Activated gamma-delta T cell treated with anti-CD3 and anti-CD28 coated beads, Interleukin-2, amount 50 U/mL, for 16 hours (primary cell): ENCODE data around the gene ELOF1.
"Not testable (repeated sequence)": the region's sequence is repeated elsewhere in the genome, so short reads cannot be mapped to it uniquely, and the experiment has no call there.

Experiments used
- DNase-seq: peaks from one replicate; pipeline ENCODE4 v3.0.0-alpha.2; 2020; ENCODE audit warnings: low read depth

Gene ELOF1

DNA sequence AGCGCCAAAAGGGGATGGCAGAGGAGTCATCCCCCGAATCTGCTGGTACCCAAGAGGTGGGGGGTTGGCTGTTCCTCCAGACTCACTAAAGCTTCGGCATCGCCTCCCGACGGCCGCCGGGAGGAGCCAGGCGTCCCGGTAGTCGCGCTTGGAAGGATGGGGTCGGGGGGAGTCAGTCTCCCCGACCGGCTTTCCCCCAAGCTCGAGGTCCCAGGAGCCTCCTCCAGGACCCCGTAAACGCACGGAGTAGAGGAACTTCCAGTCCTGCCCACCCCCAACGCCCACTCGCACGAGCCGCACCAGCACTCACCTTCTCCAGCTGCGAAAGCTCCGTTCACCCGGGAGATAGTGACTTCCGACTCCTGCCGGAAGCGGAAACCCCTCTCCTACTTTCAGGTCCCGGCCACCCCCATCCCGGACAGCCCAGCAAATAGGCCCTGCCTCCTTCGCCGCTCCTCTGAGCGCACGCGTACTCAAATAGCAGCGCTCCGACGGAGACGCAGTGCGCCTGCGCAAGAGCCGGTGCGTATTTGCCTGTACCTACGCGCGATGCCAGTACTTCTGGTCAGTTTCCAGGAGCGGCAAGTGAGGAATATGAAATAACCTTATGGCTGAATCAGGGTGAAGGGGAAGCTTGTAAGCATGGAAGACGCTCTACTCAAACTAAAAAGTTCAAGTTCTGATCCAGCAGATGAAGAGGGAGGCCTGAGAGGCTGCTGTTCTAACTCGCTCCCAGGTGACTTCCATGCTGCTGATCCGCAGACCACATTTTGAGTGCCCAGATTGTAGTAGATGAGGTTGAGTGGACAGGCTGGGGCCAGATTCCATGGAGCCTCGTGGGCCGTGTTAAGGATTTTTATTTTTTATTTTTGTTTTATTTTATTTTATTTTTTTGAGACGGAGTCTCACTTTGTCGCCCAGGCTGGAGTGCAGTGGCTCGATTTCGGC lies at the start of gene ELOF1:
Gene ELOF1 (minus strand): TSS at position 350 of the 948 bp plus-strand sequence. CDS start 4,883 bp downstream, outside the sequence.
- peak; percentile 94 for DNase-seq

DNA sequence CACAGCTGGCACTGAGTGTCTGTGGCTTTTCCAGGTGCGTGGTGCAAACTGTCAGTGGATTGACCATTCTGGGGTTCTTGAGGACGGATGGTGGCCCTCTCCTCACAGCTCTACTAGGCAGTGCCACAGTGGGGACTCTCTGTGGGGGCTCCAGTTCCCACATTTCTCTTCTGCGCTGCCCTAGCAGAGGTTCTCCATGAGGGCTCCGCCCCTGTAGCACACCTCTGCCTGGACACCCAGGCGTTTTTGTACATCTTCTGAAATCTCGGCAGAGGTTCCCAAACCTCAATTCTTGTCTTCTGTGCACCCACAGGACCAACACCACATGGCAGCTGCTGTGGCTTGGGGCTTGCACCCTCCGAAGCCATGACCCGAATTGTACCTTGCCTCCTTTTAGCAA lies 47.5 kb upstream of the ELOF1 start:
- DNase-seq = no peak

DNA sequence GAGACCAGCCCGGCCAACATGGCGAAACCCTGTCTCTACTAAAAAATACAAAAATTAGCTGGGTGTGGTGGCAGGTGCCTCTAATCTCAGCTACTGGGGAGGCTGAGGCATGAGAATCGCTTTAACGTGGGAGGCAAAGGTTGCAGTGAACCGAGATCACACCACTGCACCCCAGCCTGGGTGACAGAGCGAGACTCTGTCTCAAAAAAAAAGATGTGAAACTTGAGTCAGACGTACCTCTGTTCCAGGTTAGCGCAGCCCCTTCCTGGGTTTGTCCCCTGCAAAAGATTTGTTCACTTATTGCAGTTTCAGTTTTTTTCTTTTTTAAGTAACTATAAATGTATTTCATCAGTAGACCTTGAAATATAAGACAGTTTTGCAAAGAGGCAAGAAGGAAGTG lies 40.7 kb upstream of the ELOF1 start:
- not testable (repeated sequence) for DNase-seq

DNA sequence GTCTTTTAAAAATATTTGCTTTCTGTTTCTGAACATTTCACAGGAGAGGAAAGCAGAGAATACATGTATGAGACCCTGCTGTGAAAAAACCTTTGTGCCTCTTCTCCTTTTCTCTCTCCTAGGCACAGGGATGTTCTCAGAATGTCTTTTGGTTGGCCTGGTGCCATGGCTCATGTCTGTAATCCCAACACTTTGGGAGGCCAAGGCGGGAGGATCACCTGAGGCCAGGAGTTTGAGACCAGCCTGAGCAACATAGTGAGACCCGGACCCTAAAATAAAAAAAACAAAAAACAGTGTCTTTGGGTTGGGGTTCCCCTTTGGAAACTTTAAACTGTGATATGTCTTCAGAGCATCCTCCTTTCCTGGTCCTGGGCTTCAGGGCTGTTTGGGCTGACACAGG lies 39.7 kb upstream of the ELOF1 start:
- DNase-seq = no peak

DNA sequence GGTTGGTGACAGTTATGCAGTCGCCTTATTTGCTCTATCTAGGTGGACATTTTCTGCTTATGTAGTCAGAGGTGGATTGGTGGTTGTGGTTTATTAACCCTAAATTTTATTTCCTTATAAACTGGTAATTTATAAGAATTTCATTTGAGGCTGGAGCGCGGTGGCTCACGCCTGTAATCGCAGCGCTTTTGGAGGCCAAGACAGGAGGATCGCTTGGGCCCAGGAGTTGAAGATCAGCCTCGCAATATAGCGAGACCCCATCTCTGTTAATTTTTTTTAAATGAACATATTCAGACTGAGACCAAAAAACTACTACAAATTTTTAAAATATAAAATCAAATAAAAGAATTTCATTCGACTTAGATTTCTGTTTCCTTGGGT lies 39.1 kb upstream of the ELOF1 start:
- DNase-seq = no peak

DNA sequence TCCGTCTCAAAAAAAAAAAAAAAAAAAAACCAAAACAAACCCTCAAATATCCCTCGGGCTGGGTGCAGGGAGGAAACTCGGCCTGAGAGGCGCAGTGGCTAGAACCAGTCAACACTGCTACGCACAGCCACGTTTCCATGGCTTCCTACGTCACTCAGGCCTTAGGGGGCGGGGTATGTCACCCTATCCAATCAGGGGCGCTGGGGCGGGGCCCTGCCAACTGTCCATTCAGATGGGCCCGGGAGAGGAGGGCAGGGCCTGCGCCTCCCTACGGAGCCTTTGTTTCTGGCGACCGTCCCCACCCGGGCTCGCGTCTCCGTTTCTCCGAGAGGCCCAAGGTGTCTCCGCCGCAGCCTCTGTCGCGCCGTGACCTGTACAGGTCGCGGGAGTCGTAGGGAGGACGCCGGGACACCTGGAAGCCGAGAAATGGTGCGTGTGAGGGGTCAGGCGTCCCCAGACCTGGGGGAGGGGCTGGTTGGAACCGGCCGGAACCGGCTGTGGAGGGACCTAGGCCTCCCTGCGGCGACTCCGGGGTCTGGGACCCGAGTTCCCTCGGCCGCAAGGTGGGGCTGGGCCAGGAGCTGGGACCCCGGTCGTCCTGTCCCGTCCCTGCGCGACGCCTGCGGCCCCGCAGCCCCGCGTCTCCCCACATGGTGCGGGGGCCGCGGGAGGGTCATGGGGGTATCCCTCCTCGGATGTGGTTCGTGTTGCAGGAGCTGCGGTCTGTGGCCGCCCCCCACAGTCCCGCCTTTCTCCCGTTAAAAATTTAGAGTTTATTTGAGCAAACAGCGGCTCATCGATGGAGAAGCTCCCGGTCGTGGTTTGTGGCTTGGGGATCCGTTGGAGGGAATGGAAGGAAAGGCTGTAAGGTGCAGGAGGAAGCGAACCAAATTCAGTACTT lies 38.4 kb upstream of the ELOF1 start, which contains the start of gene ZNF627:
Gene ZNF627 (plus strand): TSS at position 282 of the 901 bp plus-strand sequence. CDS start 145 bp downstream, at position 427.
- DNase-seq = peak; percentile 97

DNA sequence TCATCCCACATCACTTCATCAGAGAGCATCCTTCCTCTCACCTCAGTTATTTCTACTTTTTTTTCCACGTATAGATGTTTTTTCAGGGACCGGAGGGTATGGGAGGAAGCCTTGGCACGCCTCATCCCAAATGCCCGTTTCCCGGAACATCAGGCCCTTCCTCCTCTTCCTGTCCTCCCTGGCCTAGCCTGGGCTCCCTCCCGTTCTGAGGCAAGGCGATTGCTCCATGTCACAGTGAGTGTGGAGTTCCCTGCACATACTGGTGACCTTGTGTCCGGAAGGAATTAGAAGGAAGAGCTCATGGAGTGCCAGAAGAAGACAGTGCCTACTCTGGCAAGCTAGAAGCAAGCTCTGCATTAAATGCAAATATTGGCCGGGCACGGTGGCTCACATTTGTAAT lies 37.1 kb upstream of the ELOF1 start:
- DNase-seq = no peak

DNA sequence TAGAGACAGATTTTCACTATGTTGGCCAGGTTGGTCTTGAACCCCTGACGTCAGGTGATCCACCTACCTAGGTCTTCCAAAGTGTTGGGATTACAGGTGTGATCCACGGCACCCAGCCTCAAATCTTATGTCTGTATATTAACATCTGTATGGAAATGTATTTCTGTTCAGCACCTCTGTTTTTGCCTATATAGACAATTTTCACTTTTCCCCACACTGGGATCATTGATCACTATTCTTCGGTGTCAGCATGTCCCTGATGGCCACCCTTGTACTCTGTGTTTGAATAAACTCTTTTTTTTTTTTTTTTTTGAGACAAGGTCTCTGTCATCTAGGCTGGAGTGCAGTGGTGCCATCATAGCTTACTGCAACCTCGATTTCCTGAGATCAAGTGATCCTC lies 35.1 kb upstream of the ELOF1 start:
- no peak for DNase-seq

DNA sequence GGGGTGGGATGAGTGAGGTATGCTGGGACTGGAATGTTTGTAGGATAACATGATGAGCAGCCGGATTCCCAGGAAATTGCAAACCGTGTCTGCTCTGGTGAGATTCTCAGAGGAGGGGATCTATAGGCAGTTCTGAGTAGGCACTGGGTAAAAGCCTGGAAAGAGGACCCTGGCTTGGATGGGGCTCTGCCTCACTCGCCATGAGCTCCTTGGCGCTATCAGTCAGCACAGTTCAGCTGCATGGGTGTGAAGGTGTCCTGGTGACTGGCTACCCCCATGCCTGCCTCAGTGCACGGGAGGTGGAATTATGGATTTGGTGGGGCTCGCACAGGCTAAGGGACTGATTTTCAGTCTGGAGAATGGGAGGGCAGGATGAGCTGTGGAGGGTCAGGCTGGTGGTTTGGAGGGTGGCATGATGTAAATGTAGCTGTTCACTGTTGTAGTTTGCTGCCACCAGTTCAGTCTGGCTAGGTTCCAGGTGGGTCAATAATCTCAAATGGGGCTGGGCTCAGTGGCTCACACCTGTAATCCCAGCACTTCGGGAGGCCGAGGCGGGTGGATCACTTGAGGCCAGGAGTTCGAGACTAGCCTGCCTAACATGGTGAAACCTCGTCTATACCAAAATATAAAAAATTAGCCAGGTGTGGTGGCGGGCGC lies 29.1 kb upstream of the ELOF1 start:
- DNase-seq = no peak

DNA sequence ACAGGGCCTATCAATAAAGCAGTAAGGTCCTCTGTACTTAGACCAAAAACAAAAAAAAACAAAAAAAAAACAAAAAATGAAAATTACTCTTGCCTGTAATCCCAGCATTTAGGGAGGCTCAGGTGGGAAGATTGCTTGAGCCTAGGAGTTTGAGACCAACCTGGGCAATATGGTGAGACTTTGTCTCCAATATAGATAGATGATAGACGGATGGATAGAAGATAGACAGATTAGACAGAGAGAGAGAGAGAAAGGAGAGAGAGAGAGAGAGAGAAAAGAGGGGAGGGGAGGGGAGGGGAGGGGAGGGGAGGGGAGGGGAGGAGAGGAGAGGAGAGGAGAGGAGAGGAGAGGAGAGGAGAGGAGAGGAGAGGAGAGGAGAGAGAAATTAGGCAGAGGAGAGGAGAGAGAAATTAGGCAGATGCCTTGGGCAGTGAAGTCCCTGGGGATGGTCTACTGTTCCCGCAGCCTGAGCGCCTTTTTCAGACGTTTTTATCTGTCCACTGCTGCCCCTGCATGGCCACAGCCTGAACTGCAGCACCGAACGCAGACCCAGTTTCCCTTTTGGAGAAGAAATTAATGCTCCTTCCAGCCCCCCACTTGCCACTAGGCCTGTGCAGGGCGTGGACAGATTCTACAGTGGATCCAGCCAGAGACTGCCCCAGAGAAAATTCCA lies 28.4 kb upstream of the ELOF1 start:
- DNase-seq = peak; percentile 71

DNA sequence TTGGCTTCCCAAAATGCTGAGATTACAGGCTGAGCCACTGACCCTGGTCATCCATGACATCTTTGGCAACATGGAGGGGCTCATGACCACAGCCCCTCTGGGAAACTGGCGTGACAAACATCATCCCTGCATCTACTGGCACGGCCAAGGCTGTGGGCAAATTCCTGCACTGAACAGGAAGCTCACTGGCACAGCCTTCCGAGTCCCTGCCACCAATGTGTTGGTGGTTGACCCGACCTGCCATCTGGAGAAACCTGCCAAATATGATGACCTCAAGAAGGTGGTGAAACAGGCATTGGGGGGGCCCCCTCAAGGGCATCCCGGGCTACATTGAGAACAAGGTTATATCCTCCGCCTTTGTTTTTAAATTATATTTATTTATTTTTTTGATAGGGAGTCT lies 27.3 kb upstream of the ELOF1 start:
- no peak for DNase-seq

DNA sequence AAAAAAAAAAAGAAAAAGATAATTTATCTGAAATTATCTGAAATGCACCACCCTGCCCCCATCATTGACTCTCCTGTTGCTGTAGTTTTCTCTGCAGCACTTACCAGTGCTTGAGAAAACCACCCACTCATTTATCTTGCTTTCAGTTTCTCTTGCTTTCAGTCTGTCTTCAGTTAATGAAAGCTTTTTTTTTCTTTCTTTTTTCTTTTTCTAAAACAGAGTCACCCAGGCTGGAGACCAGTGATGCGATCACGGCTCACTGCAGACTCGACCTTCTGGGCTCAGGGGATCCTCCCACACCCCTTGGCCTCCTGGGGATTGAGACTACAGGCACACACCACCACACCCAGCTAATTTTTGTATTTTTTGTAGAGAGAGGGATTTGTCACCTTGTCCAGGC lies 22.7 kb upstream of the ELOF1 start:
- DNase-seq = peak; percentile 20

DNA sequence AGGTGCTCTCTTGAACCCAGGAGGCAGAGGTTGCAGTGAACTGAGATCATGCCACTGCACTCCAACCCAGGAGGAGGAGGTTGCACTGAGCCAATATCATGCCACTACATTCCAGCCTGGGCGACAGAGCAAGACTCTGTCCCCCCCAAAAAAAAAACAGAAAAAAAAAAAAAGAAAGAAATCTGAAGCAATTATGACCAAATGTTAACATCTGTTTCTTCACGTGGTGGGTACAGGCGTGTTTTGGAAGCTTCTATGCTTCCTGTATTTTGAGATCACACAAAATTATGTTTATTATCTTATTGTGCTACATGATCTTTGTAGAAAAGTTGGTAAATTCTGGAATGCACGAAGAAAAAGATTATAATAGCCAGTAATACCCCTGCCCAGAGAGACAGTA lies 21.1 kb upstream of the ELOF1 start:
- DNase-seq = no peak

DNA sequence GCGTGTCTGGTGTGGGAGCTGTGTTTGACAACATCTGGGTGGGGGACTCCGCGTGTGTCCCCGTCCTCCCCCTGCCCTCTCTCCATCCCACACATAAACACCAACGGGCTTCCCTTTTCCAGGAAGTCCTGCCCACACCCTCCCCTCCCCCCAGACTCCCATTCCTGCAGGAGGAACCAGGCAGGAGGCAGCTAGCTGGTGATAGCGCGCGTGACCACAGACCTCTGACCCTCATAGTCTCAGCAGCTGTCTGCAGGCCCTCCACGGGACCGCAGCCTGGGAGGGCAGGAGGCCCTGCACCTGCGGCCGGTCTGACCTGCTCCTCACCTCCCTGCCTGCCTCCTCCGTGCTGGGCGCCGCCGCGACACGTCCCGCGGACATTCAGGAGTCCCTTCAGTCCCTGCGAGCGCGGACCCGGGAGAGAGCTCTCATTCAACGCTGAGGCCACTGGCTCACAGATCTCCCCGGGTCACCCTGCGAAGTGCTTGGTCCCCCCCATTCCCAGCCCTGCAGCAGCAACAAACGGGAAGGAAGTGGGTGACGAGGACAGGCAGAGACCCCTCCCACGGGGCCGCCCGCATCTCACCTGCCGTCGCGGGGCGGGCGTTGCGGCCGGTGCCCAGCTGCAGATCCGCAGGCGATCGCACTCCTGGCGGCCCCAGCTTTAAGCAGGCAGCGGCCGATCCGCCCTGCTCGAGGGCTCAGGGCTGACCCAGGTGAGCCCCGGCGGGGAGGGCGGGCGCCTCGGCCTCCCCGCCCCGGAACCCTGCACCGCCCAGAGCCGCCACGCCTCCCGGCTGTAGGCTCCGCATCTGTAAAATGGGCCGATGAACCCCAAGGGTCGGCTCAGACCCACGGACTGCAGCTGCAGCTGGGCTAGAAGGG lies 19.5 kb upstream of the ELOF1 start:
- DNase-seq = no peak

DNA sequence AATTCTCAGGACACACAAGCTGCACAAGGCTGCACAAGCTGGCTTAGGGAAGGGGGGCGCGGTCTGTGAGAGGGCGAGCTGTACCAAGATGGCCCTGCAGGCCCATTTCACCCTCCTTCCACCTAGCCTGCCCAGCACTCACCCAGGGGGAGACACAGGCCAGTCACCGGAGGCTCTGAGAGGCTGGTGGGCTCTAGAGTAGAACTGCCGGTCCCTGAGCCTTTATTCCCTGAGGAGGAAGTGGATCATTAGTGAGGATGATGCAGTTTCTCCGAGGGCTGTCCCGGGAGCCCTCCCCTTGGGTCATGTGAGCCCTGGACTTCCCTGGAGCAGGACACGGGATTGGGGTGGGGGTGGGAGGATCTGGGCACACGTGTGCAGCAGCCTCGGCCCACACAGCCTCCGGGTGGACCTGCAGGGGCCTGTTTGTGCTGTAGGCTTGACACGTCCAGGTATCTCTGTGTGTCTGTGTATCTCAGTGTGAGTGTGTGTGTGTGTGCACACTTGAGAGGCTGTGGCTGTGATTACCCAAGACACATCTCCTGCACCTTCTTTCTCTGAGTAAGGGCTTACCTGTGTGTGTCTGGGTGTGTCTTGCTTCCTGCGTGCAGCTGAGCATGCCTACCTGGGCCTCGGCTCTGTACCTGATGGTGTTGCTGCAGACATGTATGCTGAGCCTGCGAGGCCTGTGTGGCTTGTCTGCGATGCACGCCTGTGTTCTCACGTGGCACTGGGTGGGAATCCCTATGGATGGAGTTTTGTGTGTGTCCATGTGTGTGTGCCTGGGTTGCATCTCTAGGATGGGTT lies 18.6 kb upstream of the ELOF1 start, which contains the start of gene ACP5:
Gene ACP5 (minus strand): TSS at position 195 of the 807 bp plus-strand sequence. CDS start 328 bp downstream, outside the sequence.
- no peak for DNase-seq

DNA sequence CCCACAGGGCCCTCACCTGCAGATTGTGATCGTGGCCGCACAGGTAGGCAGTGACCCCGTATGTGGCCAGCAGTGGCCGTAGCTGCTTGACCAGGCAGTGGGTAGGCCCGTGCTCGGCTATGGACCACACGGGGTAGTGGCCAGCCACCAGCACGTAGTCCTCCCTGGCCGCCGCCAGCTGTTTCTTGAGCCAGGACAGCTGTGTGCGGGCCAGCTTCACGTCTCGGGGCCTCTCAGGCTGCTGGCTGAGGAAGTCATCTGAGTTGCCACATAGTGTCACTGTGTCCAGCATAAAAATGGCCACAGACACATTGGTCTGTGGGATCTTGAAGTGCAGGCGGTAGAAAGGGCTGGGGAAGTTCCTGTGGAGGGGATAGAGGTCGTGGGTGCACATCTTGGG lies 17.2 kb upstream of the ELOF1 start:
- DNase-seq = no peak

DNA sequence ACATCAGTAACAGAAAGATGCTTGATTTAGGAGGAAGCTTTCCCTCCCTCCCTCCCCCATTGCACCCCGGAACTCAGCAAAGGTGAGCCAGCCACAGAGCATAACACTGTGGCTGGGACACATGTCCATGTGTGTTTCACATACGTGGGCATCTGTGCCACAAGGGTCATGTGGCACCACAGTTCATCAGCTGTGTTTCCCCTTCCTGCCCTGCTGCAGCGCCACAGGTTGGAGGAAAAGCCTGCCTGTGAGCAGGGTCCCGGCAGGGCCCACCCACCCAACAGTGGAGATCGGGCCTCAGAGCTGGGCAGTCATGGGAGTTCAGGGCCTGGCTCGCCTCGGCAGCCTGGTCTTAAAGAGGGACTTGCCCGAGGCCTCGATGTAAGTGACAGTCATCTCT lies 15.7 kb upstream of the ELOF1 start:
- DNase-seq = no peak

DNA sequence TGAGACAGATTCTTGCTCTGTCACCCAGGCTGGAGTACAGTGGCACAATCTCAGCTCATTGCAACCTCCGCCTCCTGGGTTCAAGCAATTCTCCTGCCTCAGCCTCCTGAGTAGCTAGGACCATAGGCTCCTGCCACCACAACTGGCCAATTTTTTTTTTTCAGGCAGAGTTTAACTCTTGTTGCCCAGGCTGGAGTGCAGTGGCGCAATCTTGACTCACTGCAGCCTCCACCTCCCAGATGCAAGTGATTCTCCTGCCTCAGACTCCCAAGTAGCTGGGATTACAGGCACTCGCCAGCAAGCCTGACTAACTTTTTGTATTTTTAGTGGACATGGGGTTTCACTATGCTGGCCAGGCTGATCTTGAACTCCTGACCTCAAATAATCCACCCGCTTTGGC lies 14.7 kb upstream of the ELOF1 start:
- not testable (repeated sequence) for DNase-seq

DNA sequence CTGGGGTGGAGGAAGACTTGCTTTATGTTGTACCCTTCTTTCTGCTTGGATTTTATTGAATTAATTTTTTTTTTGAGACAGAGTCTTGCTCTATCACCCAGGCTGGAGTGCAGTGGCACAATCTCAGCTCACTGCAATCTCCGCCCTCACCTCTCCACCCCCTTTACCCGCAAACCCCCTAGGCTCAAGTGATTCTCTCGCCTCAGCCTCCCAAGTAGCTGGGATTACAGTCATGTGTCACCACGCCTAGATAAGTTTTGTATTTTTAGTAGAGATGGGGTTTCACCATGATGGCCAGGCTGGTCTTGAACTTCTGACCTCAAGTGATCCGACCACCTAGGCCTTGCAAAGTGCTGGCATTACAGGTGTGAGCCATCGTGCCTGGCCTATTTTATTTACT lies 14.3 kb upstream of the ELOF1 start:
- not testable (repeated sequence) for DNase-seq

DNA sequence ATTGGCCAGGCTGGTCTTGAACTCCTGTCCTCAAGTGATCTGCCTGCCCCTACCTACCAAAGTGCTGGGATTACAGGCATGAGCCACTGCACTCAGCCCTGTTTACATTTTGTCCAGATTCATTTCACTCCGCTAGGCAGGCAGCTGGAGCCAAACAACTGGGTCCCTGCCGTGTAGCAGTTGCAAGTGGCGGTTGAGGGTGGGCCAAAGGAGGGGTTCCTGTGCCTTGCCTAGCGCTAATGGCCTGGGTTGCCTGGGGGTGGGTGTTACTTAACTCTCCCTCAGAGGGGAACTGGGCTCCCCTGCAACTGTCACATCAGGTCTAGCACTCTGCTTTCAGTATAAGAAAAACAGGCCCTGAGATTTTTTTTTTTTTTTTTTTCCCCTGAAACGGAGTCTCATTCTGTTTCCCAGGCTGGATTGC lies 11.0 kb upstream of the ELOF1 start:
- no peak for DNase-seq
